ENCODE data around the gene ABCC5.
"Not testable (repeated sequence)": the region's sequence is repeated elsewhere in the genome, so short reads cannot be mapped to it uniquely, and the experiment has no call there.

ABCC5 gene

DNA sequence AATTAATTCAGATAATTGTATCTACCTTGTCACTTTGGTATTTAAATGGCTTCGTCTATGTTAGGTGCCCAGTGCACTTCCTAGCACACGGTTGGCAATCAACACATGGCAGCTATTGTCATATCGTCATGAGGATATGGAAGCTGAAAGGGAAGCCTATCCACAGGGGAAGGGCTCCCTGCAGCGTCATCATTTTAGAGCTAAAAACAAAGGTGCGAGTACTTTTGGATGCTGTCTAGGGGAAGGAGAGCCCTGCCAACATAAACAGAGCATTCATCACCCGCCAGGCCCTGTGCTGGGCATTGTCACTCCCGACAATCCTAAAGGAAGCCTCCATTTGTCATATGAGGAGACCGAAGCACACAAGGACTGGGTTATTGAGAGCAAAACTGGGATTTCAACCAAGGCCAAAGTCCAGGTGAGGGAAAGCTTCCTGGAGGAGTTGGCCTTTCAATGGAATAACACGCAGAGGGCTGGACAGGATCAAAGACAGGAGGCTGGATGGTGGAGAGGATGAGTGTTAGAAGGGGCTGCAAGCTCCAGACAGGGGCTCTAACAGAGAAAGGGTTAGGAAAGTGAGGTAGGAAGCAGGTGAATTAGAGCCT, 125.0 kb downstream of the ABCC5 start:
- no peak for DNase-seq (ENCODE audit: low spot score)

DNA sequence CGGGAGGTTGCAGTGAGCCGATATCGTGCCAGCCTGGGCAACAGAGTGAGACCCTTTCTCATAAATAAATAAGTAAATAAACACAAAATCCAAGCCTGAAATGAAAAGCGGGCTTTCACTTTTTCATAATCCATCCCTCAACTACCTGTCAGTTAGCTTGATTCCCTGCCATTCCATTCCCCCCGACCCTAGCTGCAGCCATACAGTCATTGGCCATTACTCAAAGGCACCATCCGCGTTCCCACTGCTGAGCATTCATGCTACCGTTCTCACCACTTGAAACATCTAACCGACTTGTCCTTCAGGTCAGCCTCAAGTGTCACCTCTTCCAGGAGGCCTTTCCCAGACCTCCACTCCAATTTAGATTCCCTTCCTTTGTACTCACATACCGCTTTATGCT, 131.9 kb downstream of the ABCC5 start:
- DNase-seq (ENCODE audit: low spot score): no peak

DNA sequence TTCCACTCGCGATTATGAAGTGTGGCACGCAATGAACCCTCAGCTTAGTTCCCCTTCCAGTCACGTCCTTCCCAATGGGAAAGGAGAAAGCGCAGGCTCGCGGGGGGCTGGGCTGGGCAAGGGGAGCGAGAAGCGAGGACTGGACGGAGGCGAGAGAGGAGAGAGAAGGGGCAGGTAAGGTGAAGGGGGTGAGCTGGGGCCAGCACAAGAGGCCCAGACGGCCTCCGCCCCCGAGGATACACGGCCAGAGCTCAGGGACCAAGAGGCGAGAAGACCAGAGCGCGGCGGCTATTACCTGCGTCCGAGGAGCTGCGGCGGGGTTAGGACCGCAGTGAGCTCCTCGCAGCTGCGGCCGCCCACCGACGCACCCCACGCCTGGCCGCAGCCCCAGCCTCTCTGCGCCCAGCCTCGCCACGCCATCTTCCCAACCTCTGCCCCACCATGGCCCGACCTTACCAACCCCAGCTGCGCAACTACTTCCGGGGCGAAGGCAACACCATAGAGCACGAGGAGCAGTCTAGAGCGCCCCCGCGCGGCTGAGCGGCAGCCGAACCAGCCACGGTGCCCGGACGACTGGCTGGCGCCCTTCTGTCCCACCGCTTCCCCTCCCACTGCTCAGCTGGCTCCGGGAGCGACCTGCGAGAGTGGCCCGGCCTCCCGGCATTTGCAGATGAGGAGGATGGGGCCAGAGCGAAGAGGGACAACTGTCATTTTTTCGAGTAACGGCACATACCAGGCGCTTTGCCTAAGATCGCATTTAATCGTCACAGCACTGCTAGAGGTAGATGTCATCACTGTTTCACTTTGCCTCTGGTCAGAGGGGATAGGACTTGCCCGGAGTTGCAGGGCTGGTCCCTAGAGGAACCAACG, 133.0 kb downstream of the ABCC5 start, which contains the start of gene PARL:
Gene PARL (minus strand): TSS at position 454 of the 870 bp plus-strand sequence. CDS start 34 bp downstream, at position 420.
- peak; percentile 97 for DNase-seq (ENCODE audit: low spot score)

DNA sequence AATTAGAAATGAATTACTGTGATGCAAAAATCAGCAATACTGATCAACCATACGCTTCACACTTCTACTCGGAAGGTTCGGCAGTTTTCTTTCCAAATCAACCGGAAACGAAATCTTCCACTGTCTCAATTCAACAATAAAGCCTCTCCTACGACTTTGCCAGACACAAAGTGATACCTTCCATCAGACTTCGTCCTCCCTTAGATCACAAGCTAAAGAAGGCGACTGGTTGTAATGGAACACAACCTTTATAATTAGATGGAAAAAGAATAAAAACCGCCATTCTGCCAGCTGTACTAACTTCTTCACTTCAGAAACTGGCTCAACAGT, 133.6 kb downstream of the ABCC5 start:
- no peak for DNase-seq (ENCODE audit: low spot score)

GRCh38 chr3:183883291-183884096, 134.2 kb downstream of the ABCC5 start:
- DNase-seq (ENCODE audit: low spot score): no peak

DNA sequence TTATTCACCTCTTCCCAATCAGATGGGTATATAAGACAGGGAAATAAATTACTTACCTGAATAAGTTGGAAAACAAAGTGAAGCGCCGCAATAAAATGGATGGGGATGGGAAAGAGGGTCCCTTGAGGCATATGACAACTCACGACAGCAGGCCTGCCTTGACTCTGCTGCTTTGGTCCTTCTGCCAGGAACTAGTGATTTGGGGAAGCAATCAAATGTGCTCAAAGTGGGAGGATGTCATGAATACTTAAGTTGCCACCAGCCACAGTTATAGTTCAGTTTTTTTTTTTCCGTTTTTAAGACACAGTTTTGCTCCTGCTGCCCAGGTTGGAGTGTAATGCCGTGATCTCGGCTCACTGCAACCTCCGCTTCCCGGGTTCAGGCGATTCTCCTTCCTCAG, 137.6 kb downstream of the ABCC5 start:
- no peak for DNase-seq (ENCODE audit: low spot score)

- DNase-seq (ENCODE audit: low spot score): no peak
Observed at GRCh38 chr3:183879243-183879642, 138.4 kb downstream of the ABCC5 start.

GRCh38 chr3:183878071-183878470, 139.6 kb downstream of the ABCC5 start:
- no peak for DNase-seq (ENCODE audit: low spot score)

DNA sequence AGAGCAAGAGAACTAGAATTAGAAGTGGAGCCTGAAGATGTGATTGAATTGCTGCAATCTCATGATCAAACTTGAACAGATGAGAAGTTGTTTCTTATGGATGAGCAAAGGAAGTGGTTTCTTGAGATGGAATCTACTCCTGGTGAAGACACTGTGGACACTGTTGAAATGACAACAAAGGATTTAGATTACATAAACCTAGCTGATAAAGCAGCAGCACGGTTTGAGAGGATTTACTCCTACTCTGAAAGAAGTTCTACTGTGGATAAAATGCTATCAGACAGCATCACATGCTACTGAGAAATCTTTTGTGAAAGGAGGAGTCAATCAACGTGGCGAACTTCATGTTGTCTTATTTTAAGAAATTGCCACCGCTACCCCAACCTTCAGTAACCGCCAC, 140.5 kb downstream of the ABCC5 start:
- DNase-seq (ENCODE audit: low spot score): not testable (repeated sequence)

- no peak for DNase-seq (ENCODE audit: low spot score)
Observed at GRCh38 chr3:183875411-183875810, 142.3 kb downstream of the ABCC5 start.

GRCh38 chr3:183873914-183874313, 143.8 kb downstream of the ABCC5 start:
- no peak for DNase-seq (ENCODE audit: low spot score)

- no peak for DNase-seq (ENCODE audit: low spot score)
Observed at GRCh38 chr3:183871541-183871940, 146.1 kb downstream of the ABCC5 start.

DNA sequence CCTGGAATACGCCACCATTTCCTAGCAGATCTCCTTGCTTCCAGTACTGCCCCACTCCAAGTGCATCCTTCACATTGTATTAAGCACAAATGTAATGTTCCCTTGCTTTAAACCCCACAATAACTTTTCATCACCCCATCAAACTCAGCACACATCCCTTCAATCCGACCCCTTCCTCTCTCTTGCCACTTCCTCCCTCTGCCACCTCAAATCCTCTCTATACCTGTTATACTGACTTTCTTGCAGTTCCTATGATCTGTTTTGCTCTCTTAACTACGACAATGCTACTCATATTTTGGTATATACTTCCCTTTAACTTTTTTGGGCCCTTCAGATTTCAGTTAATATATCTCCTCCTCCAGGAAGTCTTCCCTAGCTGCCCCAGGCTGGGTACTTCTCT, 147.1 kb downstream of the ABCC5 start:
- DNase-seq (ENCODE audit: low spot score): no peak
